Measurements from ENCODE around the gene C1QTNF2. TPM values are rescaled to one million over a fixed set of nuclear protein-coding genes. Genes with fewer than 3 reads are reported as not detected.
"Not testable (repeated sequence)": the region's sequence is repeated elsewhere in the genome, so short reads cannot be mapped to it uniquely, and the experiment has no call there.

C1QTNF2 gene
- total RNA-seq, 5 donors from 2014 or later (not counting 1 experiment from before 2014, with no cell fraction given) = not detected

- no peaks in the 10 kb centered on the region for H3K27me3 Mint-ChIP-seq
- DNase-seq = no peak
- H3K27ac Mint-ChIP-seq = no peak overlapping the region
- 96% methylated on average over 3 of the region's 6 CpGs for WGBS (ENCODE audit: insufficient coverage)
- ChIA-PET POLR2A (no interaction called here), CTCF (interaction anchor here (0.7 to 2.3 kb wide), 3 partner anchors 23 to 325 kb away, joined by 3 to 5 read pairs (median 4); partner anchors contain the start of gene C1QTNF2 (in 1 of the 2))
- peaks cover 0 to 5% of the 10 kb centered on the region in 2 experiments for H3K4me1 ChIP-seq (ENCODE audit: control insufficient read depth in 1 of 2, extremely low read depth in 1 of 2, insufficient read depth in 2 of 2, low read length in 2 of 2)
- H3K9me3 ChIP-seq = no peaks in the 10 kb centered on the region
- no peak overlapping the region for H3K27ac ChIP-seq (ENCODE audit: low read length)
- H3K27me3 ChIP-seq (replicated peaks in 1 of 2; ENCODE audit: control insufficient read depth in 2 of 2, extremely low read depth in 1 of 2, insufficient read depth in 2 of 2, low read length in 1 of 2) = peaks cover 0 to 18% of the 10 kb centered on the region in 2 experiments
- H3K36me3 ChIP-seq (ENCODE audit: control insufficient read depth in 2 of 2, extremely low read depth in 1 of 2, insufficient read depth in 1 of 2, low read length in 1 of 2) = no peaks in the 10 kb centered on the region
- no peaks in the 10 kb centered on the region for H3K9me3 Mint-ChIP-seq
- ATAC-seq (replicated peaks in 1 of 4) = no peak
- no peak overlapping the region for H3K4me3 ChIP-seq (ENCODE audit: control insufficient read depth in 1 of 2, extremely low read depth in 1 of 2, low read length in 1 of 2)
- no peak overlapping the region for H3K4me3 Mint-ChIP-seq
- no peaks in the 10 kb centered on the region for H3K36me3 Mint-ChIP-seq
- H3K4me1 Mint-ChIP-seq = peaks cover 0 to 4% (median 2%) of the 10 kb centered on the region in 3 donors
These were observed 23.0 kb downstream of the C1QTNF2 start for GRCh38 chr5:160347448-160347847.

GRCh38 chr5:160342413-160342941 lies 27.9 kb downstream of the C1QTNF2 start:
- no peaks in the 10 kb centered on the region for H3K9me3 Mint-ChIP-seq
- H3K36me3 Mint-ChIP-seq = no peaks in the 10 kb centered on the region
- Histone ChIP-seq H3K27ac (ENCODE audit: low read length) (no peak overlapping the region), H3K4me1 (ENCODE audit: control insufficient read depth in 1 of 2, extremely low read depth in 1 of 2, insufficient read depth in 2 of 2, low read length in 2 of 2) (peaks cover 0 to 5% of the 10 kb centered on the region in 2 experiments), H3K36me3 (ENCODE audit: control insufficient read depth in 2 of 2, extremely low read depth in 1 of 2, insufficient read depth in 1 of 2, low read length in 1 of 2) (no peaks in the 10 kb centered on the region), H3K9me3 (no peaks in the 10 kb centered on the region), H3K27me3 (replicated peaks in 1 of 2; ENCODE audit: control insufficient read depth in 2 of 2, extremely low read depth in 1 of 2, insufficient read depth in 2 of 2, low read length in 1 of 2) (peaks cover 0 to 15% of the 10 kb centered on the region in 2 experiments), H3K4me3 (ENCODE audit: control insufficient read depth in 1 of 2, extremely low read depth in 1 of 2, low read length in 1 of 2) (no peak overlapping the region)
- H3K4me3 Mint-ChIP-seq = no peak overlapping the region
- H3K27me3 Mint-ChIP-seq = no peaks in the 10 kb centered on the region
- POLR2A ChIA-PET = no interaction called here
- no peak overlapping the region for H3K27ac Mint-ChIP-seq
- WGBS (ENCODE audit: insufficient coverage) = 86% methylated on average over 3 of the region's 4 CpGs
- H3K4me1 Mint-ChIP-seq = peaks cover 0 to 4% (median 2%) of the 10 kb centered on the region in 3 donors
- no peak for ATAC-seq (replicated peaks in 1 of 4)
- CTCF ChIA-PET = interaction anchor here (0.8 to 1.5 kb wide), 6 partner anchors 9 to 356 kb away, joined by 3 to 10 read pairs (median 4); no protein-coding TSS in a partner anchor
- no peak for DNase-seq

- Histone ChIP-seq H3K4me1 (ENCODE audit: control insufficient read depth in 1 of 2, extremely low read depth in 1 of 2, insufficient read depth in 2 of 2, low read length in 2 of 2) (peaks cover 0 to 5% of the 10 kb centered on the region in 2 experiments), H3K27me3 (replicated peaks in 1 of 2; ENCODE audit: control insufficient read depth in 2 of 2, extremely low read depth in 1 of 2, insufficient read depth in 2 of 2, low read length in 1 of 2) (peaks cover 0 to 12% of the 10 kb centered on the region in 2 experiments), H3K9me3 (no peaks in the 10 kb centered on the region), H3K36me3 (ENCODE audit: control insufficient read depth in 2 of 2, extremely low read depth in 1 of 2, insufficient read depth in 1 of 2, low read length in 1 of 2) (no peaks in the 10 kb centered on the region), H3K4me3 (ENCODE audit: control insufficient read depth in 1 of 2, extremely low read depth in 1 of 2, low read length in 1 of 2) (no peak overlapping the region), H3K27ac (ENCODE audit: low read length) (no peak overlapping the region)
- Mint-ChIP-seq H3K4me1 (peaks cover 0 to 4% (median 2%) of the 10 kb centered on the region in 3 donors), H3K36me3 (no peaks in the 10 kb centered on the region), H3K9me3 (no peaks in the 10 kb centered on the region), H3K4me3 (no peak overlapping the region), H3K27ac (no peak overlapping the region), H3K27me3 (no peaks in the 10 kb centered on the region)
- no peak for ATAC-seq (replicated peaks in 1 of 4)
- POLR2A ChIA-PET = no interaction called here
- WGBS (ENCODE audit: insufficient coverage) = 80% methylated on average over 1 of the region's 6 CpGs
- CTCF ChIA-PET = interaction anchor here (0.8 to 1.3 kb wide), 2 partner anchors 15 to 320 kb away, joined by 4 to 9 read pairs; no protein-coding TSS in a partner anchor
- DNase-seq = no peak
These were observed 29.0 kb downstream of the C1QTNF2 start for GRCh38 chr5:160341309-160341870.

- CTCF ChIA-PET; H3K4me3 Mint-ChIP-seq; ATAC-seq (replicated peaks in 1 of 4): not testable (repeated sequence)
These were observed 29.9 kb downstream of the C1QTNF2 start for GRCh38 chr5:160340513-160340912.

GRCh38 chr5:160339406-160340130 lies 30.9 kb downstream of the C1QTNF2 start:
- Histone ChIP-seq H3K4me1 (ENCODE audit: control insufficient read depth in 1 of 2, extremely low read depth in 1 of 2, insufficient read depth in 2 of 2, low read length in 2 of 2) (no peaks in the 10 kb centered on the region), H3K36me3 (ENCODE audit: control insufficient read depth in 2 of 2, extremely low read depth in 1 of 2, insufficient read depth in 1 of 2, low read length in 1 of 2) (no peaks in the 10 kb centered on the region), H3K9me3 (no peaks in the 10 kb centered on the region), H3K27ac (ENCODE audit: low read length) (no peak overlapping the region), H3K4me3 (ENCODE audit: control insufficient read depth in 1 of 2, extremely low read depth in 1 of 2, low read length in 1 of 2) (no peak overlapping the region), H3K27me3 (replicated peaks in 1 of 2; ENCODE audit: control insufficient read depth in 2 of 2, extremely low read depth in 1 of 2, insufficient read depth in 2 of 2, low read length in 1 of 2) (peaks cover 0 to 4% of the 10 kb centered on the region in 2 experiments)
- Mint-ChIP-seq H3K9me3 (no peaks in the 10 kb centered on the region), H3K27me3 (no peaks in the 10 kb centered on the region), H3K4me3 (no peak overlapping the region), H3K36me3 (no peaks in the 10 kb centered on the region), H3K4me1 (no peaks in the 10 kb centered on the region), H3K27ac (no peak overlapping the region)
- ATAC-seq (replicated peaks in 1 of 4) (no peak), DNase-seq (no peak)
- ChIA-PET POLR2A (no interaction called here), CTCF (no interaction called here)
- WGBS (ENCODE audit: insufficient coverage) = no CpG with 5 or more reads among the region's 10 CpGs

More at GRCh38 chr5:160340513-160340912, 29.9 kb downstream of the C1QTNF2 start:
- H3K36me3 Mint-ChIP-seq; H3K4me3 ChIP-seq (ENCODE audit: control insufficient read depth in 1 of 2, extremely low read depth in 1 of 2, low read length in 1 of 2); H3K9me3 ChIP-seq; H3K27ac ChIP-seq (ENCODE audit: low read length); H3K9me3 Mint-ChIP-seq; DNase-seq; H3K36me3 ChIP-seq (ENCODE audit: control insufficient read depth in 2 of 2, extremely low read depth in 1 of 2, insufficient read depth in 1 of 2, low read length in 1 of 2); H3K27ac Mint-ChIP-seq; H3K4me1 ChIP-seq (ENCODE audit: control insufficient read depth in 1 of 2, extremely low read depth in 1 of 2, insufficient read depth in 2 of 2, low read length in 2 of 2); H3K27me3 Mint-ChIP-seq; POLR2A ChIA-PET; H3K4me1 Mint-ChIP-seq: not testable (repeated sequence)
- H3K27me3 ChIP-seq (replicated peaks in 1 of 2; ENCODE audit: control insufficient read depth in 2 of 2, extremely low read depth in 1 of 2, insufficient read depth in 2 of 2, low read length in 1 of 2) = peaks cover 0 to 11% of the 10 kb centered on the region in 2 experiments

- H3K4me3 ChIP-seq (ENCODE audit: control insufficient read depth in 1 of 2, extremely low read depth in 1 of 2, low read length in 1 of 2); H3K4me1 ChIP-seq (ENCODE audit: control insufficient read depth in 1 of 2, extremely low read depth in 1 of 2, insufficient read depth in 2 of 2, low read length in 2 of 2); DNase-seq; H3K36me3 Mint-ChIP-seq; CTCF ChIA-PET; H3K4me1 Mint-ChIP-seq; H3K27me3 Mint-ChIP-seq; H3K9me3 ChIP-seq; H3K4me3 Mint-ChIP-seq; H3K9me3 Mint-ChIP-seq; H3K27me3 ChIP-seq (replicated peaks in 1 of 2; ENCODE audit: control insufficient read depth in 2 of 2, extremely low read depth in 1 of 2, insufficient read depth in 2 of 2, low read length in 1 of 2); ATAC-seq (replicated peaks in 1 of 4); H3K27ac ChIP-seq (ENCODE audit: low read length); POLR2A ChIA-PET; H3K27ac Mint-ChIP-seq; H3K36me3 ChIP-seq (ENCODE audit: control insufficient read depth in 2 of 2, extremely low read depth in 1 of 2, insufficient read depth in 1 of 2, low read length in 1 of 2): not testable (repeated sequence)
- no CpG with 5 or more reads among the region's 3 CpGs for WGBS (ENCODE audit: insufficient coverage)
These were observed 35.7 kb downstream of the C1QTNF2 start for GRCh38 chr5:160334716-160335115.
